Peyer's patch (tissue), 4 donors: ENCODE results near the gene SCGB2A2.

Source experiments
- CTCF ChIP-seq, 6 experiments: fragments of 450-650 bp in 4 of 6; fragments of 200-600 bp in 2 of 6; sonication (generic) in 1 of 6; IDR thresholded peaks; one replicate each; pipeline ENCODE4 v1.5.1; 2017 to 2019; ENCODE audit warnings: antibody characterized with exemption in 6 of 6, mild to moderate bottlenecking in 3 of 6, moderate library complexity in 1 of 6
- POLR2A ChIP-seq, 2 donors: fragments of 450-650 bp; IDR thresholded peaks; one replicate each; pipeline ENCODE4 v1.5.1; 2017; ENCODE audit warnings: antibody characterized with exemption in 2 of 2, mild to moderate bottlenecking in 2 of 2, moderate library complexity in 2 of 2

GRCh38 chr11:62251698-62252097, 18.3 kb upstream of the SCGB2A2 start:
- TF ChIP-seq CTCF (IDR thresholded peaks at IDR 0.05) (no peak), POLR2A (IDR thresholded peaks at IDR 0.05) (no peak)
